GM19099 (cell line): ENCODE data around the gene IL1RAPL2.

Experiments
- POLR2A ChIP-seq: IDR thresholded peaks from 3 replicates; pipeline ENCODE4 v1.6.1; 2011; ENCODE audit warnings: low read depth; ENCODE audit not compliant: insufficient read length; ENCODE audit errors: extremely low read depth

The IL1RAPL2 gene

GRCh38 chrX:105653891-105654290, 1087.9 kb downstream of the IL1RAPL2 start:
- no peak for TF ChIP-seq POLR2A

GRCh38 chrX:105658136-105658535, 1092.1 kb downstream of the IL1RAPL2 start:
- TF ChIP-seq POLR2A = no peak

GRCh38 chrX:105662248-105662647, 1096.2 kb downstream of the IL1RAPL2 start:
- no peak for TF ChIP-seq POLR2A

- no peak for TF ChIP-seq POLR2A
Measured at GRCh38 chrX:105664243-105664642, 1098.2 kb downstream of the IL1RAPL2 start.

GRCh38 chrX:105694839-105695238, 1128.8 kb downstream of the IL1RAPL2 start:
- TF ChIP-seq POLR2A = no peak

GRCh38 chrX:105695451-105695850, 1129.5 kb downstream of the IL1RAPL2 start:
- TF ChIP-seq POLR2A = no peak

- no peak for TF ChIP-seq POLR2A
Measured at GRCh38 chrX:105696870-105697269, 1130.9 kb downstream of the IL1RAPL2 start.

GRCh38 chrX:105697984-105698781, 1132.2 kb downstream of the IL1RAPL2 start:
- no peak for TF ChIP-seq POLR2A

- TF ChIP-seq POLR2A = no peak
Measured at GRCh38 chrX:105700331-105700730, 1134.3 kb downstream of the IL1RAPL2 start.

- no peak for TF ChIP-seq POLR2A
Measured at GRCh38 chrX:105701310-105702052, 1135.5 kb downstream of the IL1RAPL2 start.

GRCh38 chrX:105703876-105704275, 1137.9 kb downstream of the IL1RAPL2 start:
- no peak for TF ChIP-seq POLR2A

GRCh38 chrX:105706041-105706440, 1140.0 kb downstream of the IL1RAPL2 start:
- no peak for TF ChIP-seq POLR2A

- no peak for TF ChIP-seq POLR2A
Measured at GRCh38 chrX:105711805-105712204, 1145.8 kb downstream of the IL1RAPL2 start.

- no peak for TF ChIP-seq POLR2A
Measured at GRCh38 chrX:105715746-105716145, 1149.7 kb downstream of the IL1RAPL2 start.

GRCh38 chrX:105723966-105724735, 1158.2 kb downstream of the IL1RAPL2 start:
- TF ChIP-seq POLR2A = no peak

GRCh38 chrX:105725228-105725627, 1159.2 kb downstream of the IL1RAPL2 start:
- no peak for TF ChIP-seq POLR2A

- TF ChIP-seq POLR2A = no peak
Measured at GRCh38 chrX:105738162-105738561, 1172.2 kb downstream of the IL1RAPL2 start.
